Osteoblast (primary cell): Measurements from ENCODE around the gene DHRS4. TPM values are rescaled to one million over a fixed set of nuclear protein-coding genes. Genes with fewer than 3 reads are reported as not detected.
A peak's percentile ranks its signal among the peaks of the same experiment; 100 is the strongest.
"Not testable (repeated sequence)": the region's sequence is repeated elsewhere in the genome, so short reads cannot be mapped to it uniquely, and the experiment has no call there.

ENCODE experiments used
- DNase-seq: peaks from one replicate; pipeline ENCODE4 v3.0.0; 2011; ENCODE audit warnings: low spot score, mixed read lengths; ENCODE audit not compliant: insufficient read length; ENCODE audit errors: missing footprints
- H2AFZ ChIP-seq: 2 replicates; pipeline ENCODE4 v1.6.0; 2011; ENCODE audit warnings: mild to moderate bottlenecking, low read length
- H3K27ac ChIP-seq: 2 replicates; pipeline ENCODE4 v1.5.1; 2011; ENCODE audit warnings: mild to moderate bottlenecking, low read depth, low read length, moderate library complexity
- H3K27me3 ChIP-seq: 2 replicates; pipeline ENCODE4 v1.6.0; 2012; ENCODE audit warnings: mild to moderate bottlenecking, control low read depth, inconsistent platforms, low read length, moderate library complexity; ENCODE audit not compliant: insufficient read depth
- H3K36me3 ChIP-seq: 2 replicates; pipeline ENCODE4 v1.5.1; 2011; ENCODE audit warnings: mild to moderate bottlenecking, low read length, control low read depth, moderate library complexity; ENCODE audit not compliant: insufficient read depth
- H3K4me1 ChIP-seq: 2 replicates; pipeline ENCODE4 v1.5.1; 2011; ENCODE audit warnings: mild to moderate bottlenecking, low read length, control low read depth, moderate library complexity; ENCODE audit not compliant: insufficient read depth
- H3K4me2 ChIP-seq: 2 replicates; pipeline ENCODE4 v1.6.0; 2011; ENCODE audit warnings: mild to moderate bottlenecking, low read length; ENCODE audit not compliant: insufficient read depth
- H3K4me3 ChIP-seq: fragments of 200-600 bp; sonication (generic); 3 replicates; pipeline ENCODE4 v1.5.1; 2012; ENCODE audit warnings: mild to moderate bottlenecking, low read length, inconsistent platforms; ENCODE audit not compliant: insufficient read depth
- H3K79me2 ChIP-seq: 2 replicates; pipeline ENCODE4 v1.6.0; 2012; ENCODE audit warnings: mild to moderate bottlenecking, low read length, control low read depth, inconsistent platforms; ENCODE audit not compliant: insufficient read depth
- H3K9me3 ChIP-seq: 2 replicates; pipeline ENCODE4 v1.5.1; 2011; ENCODE audit warnings: low read depth, low read length, control low read depth
- H4K20me1 ChIP-seq: 2 replicates; pipeline ENCODE4 v1.6.0; 2012; ENCODE audit warnings: mild to moderate bottlenecking, low read length, control low read depth; ENCODE audit not compliant: insufficient read depth
- total RNA-seq: library from RNA; depleted of rRNA; stranded (reverse); fragments of >200 nt; gene quantifications from 2 replicates; pipeline ENCODE4 v1.2.3, GENCODE V29; 2012
- TF ChIP-seq, protein P1 (sequence below): IDR thresholded peaks from 2 replicates; pipeline ENCODE4 v1.5.1; 2011; ENCODE audit warnings: mild to moderate bottlenecking, low read depth, low read length, moderate library complexity; ENCODE audit errors: extremely low read depth

Gene DHRS4
- total RNA-seq, 1 donor, result 31.5 TPM

- H2AFZ ChIP-seq, H3K79me2 ChIP-seq, H3K27me3 ChIP-seq, H3K27ac ChIP-seq, H3K9me3 ChIP-seq, H4K20me1 ChIP-seq, H3K4me1 ChIP-seq, H3K4me3 ChIP-seq, H3K4me2 ChIP-seq, DNase-seq, H3K36me3 ChIP-seq: not testable (repeated sequence)
- TF ChIP-seq, protein P1, sequence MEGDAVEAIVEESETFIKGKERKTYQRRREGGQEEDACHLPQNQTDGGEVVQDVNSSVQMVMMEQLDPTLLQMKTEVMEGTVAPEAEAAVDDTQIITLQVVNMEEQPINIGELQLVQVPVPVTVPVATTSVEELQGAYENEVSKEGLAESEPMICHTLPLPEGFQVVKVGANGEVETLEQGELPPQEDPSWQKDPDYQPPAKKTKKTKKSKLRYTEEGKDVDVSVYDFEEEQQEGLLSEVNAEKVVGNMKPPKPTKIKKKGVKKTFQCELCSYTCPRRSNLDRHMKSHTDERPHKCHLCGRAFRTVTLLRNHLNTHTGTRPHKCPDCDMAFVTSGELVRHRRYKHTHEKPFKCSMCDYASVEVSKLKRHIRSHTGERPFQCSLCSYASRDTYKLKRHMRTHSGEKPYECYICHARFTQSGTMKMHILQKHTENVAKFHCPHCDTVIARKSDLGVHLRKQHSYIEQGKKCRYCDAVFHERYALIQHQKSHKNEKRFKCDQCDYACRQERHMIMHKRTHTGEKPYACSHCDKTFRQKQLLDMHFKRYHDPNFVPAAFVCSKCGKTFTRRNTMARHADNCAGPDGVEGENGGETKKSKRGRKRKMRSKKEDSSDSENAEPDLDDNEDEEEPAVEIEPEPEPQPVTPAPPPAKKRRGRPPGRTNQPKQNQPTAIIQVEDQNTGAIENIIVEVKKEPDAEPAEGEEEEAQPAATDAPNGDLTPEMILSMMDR, result peak; percentile 10
These were observed 23.6 kb downstream of the DHRS4 start for GRCh38 chr14:23977208-23977607.

GRCh38 chr14:23981951-23982813 lies 28.6 kb downstream of the DHRS4 start:
- H3K4me1 ChIP-seq, DNase-seq, H4K20me1 ChIP-seq, H3K9me3 ChIP-seq, H2AFZ ChIP-seq, H3K79me2 ChIP-seq, H3K36me3 ChIP-seq, H3K4me2 ChIP-seq, H3K4me3 ChIP-seq, H3K27ac ChIP-seq, H3K27me3 ChIP-seq: not testable (repeated sequence)

- Histone ChIP-seq H3K36me3 (no peaks in the 10 kb centered on the region), H3K4me3 (no peak overlapping the region), H4K20me1 (no peaks in the 10 kb centered on the region), H3K27ac (no peak overlapping the region), H3K79me2 (no peaks in the 10 kb centered on the region), H2AFZ (no peak overlapping the region), H3K4me1 (peaks cover 9% of the 10 kb centered on the region), H3K4me2 (no peak overlapping the region), H3K27me3 (no peaks in the 10 kb centered on the region), H3K9me3 (no peaks in the 10 kb centered on the region)
- TF ChIP-seq, protein P1, result no peak
- peak; percentile 69 for DNase-seq
These were observed 31.5 kb downstream of the DHRS4 start for GRCh38 chr14:23984891-23985602.

- DNase-seq, H3K36me3 ChIP-seq, H3K27ac ChIP-seq, H3K9me3 ChIP-seq, H3K27me3 ChIP-seq, H3K4me1 ChIP-seq, H4K20me1 ChIP-seq, H3K79me2 ChIP-seq: not testable (repeated sequence)
- Histone ChIP-seq H3K4me3 (peak overlapping the region; percentile 69), H3K4me2 (peak overlapping the region; percentile 80), H2AFZ (peak overlapping the region; percentile 23)
These were observed 34.6 kb downstream of the DHRS4 start for GRCh38 chr14:23988223-23988606.

DNA sequence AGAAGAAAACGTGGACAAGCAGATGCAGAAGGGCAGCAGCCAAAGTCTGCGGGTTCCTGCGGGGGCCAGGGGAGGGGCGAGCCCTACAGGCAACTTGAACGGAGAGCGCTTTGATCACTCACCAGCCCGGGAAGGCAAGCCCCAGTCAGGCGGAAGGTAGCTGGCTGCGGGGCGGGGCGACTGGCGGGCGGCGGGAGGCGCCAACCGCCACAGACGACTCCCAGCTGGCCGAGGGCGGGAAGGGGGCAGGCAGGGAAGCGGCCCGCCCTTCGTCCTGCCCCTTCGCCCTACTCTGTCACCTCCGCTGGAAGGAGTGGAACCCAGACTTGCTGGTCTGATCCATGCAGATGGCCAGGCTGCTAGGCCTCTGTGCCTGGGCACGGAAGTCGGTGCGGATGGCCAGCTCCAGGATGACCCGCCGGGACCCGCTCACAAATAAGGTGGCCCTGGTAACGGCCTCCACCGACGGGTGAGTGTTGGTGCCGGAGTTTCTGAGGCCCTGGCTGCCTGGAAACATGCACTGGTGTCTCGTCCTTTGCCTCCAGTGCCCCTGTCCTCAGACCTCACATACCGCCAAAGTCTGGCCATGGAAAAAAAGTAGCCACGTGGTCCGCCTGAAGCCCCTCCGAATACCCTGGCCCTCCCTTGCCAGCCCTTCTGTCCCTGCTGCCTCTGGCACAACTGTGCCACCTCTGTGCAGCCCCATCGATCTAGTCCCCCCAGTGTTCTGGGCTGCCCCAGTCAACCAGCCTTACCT lies 35.2 kb downstream of the DHRS4 start, which contains the start of gene DHRS4L2:
Gene DHRS4L2, plus strand, starts transcription at position 323 of the 757 bp plus-strand sequence. Its CDS starts 19 bp downstream, at position 342.
- H4K20me1 ChIP-seq, H3K27ac ChIP-seq, H3K4me1 ChIP-seq, H3K9me3 ChIP-seq, H3K36me3 ChIP-seq, H3K79me2 ChIP-seq, H3K27me3 ChIP-seq: not testable (repeated sequence)
- H3K4me2 ChIP-seq, result peak within 1 kb of the TSS; percentile 80
- peak within 1 kb of the TSS; percentile 69 for H3K4me3 ChIP-seq
- H2AFZ ChIP-seq, result peak within 1 kb of the TSS; percentile 91
- DNase-seq, result peak; percentile 88

GRCh38 chr14:23989734-23990445 lies 36.3 kb downstream of the DHRS4 start:
- H3K4me3 ChIP-seq, H3K27ac ChIP-seq, H3K79me2 ChIP-seq, H3K4me2 ChIP-seq, H3K36me3 ChIP-seq, H3K9me3 ChIP-seq, DNase-seq, H4K20me1 ChIP-seq, H3K4me1 ChIP-seq, H2AFZ ChIP-seq, H3K27me3 ChIP-seq: not testable (repeated sequence)
